Omental fat pad (tissue), 4 donors: Measurements from ENCODE around the gene KDM3B. TPM values are rescaled to one million over a fixed set of nuclear protein-coding genes. Genes with fewer than 3 reads are reported as not detected.

Experiments used
- ATAC-seq: fragments of 150-250 bp; one replicate; pipeline ENCODE4 v1.9.1; 2016; ENCODE audit warnings: mild to moderate bottlenecking, moderate library complexity; ENCODE audit not compliant: low FRiP score
- DNase-seq: peaks from one replicate; pipeline ENCODE4 v3.0.0-alpha.2; 2019; ENCODE audit warnings: low spot score
- CTCF ChIP-seq, 3 donors: fragments of 450-650 bp; IDR thresholded peaks; one replicate each; pipeline ENCODE4 v1.5.1; 2016 to 2017; ENCODE audit warnings: antibody characterized with exemption in 3 of 3, mild to moderate bottlenecking in 3 of 3, moderate library complexity in 2 of 3
- total RNA-seq, 4 donors: library from RNA; depleted of rRNA; stranded (reverse); fragments of >200 nt; gene quantifications; one replicate each; pipeline ENCODE4 v1.1.0, GENCODE V29; 2016

KDM3B gene
- total RNA-seq, 4 donors from 2014 or later, result 47.6 to 66.2 (median 54.1) TPM

GRCh38 chr5:138457531-138458275, 105.2 kb downstream of the KDM3B start:
- ATAC-seq (no peak), DNase-seq (no peak)
- no peak for TF ChIP-seq CTCF (IDR thresholded peaks at IDR 0.05)

- DNase-seq (no peak), ATAC-seq (no peak)
- TF ChIP-seq CTCF (IDR thresholded peaks at IDR 0.05), result no peak
Measured at GRCh38 chr5:138458384-138458783, 105.9 kb downstream of the KDM3B start.

GRCh38 chr5:138458856-138459255, 106.4 kb downstream of the KDM3B start:
- no peak for DNase-seq
- TF ChIP-seq CTCF (IDR thresholded peaks at IDR 0.05), result no peak

GRCh38 chr5:138459311-138459933, 106.9 kb downstream of the KDM3B start:
- ATAC-seq (no peak), DNase-seq (no peak)
- no peak for TF ChIP-seq CTCF (IDR thresholded peaks at IDR 0.05)

More at GRCh38 chr5:138458856-138459255, 106.4 kb downstream of the KDM3B start:
- no peak for ATAC-seq

- TF ChIP-seq CTCF (IDR thresholded peaks at IDR 0.05), result no peak
- DNase-seq (no peak), ATAC-seq (no peak)
Measured at GRCh38 chr5:138460032-138460693, 107.7 kb downstream of the KDM3B start.

- peak; percentile 5 for ATAC-seq
- TF ChIP-seq CTCF (IDR thresholded peaks at IDR 0.05), result no peak
- DNase-seq, result peak; percentile 38
Measured at GRCh38 chr5:138461343-138462125, 109.0 kb downstream of the KDM3B start.
